Adrenal gland (tissue), 5 donors: ENCODE measurements around the gene TGIF1.

Experiments
- POLR2A ChIP-seq, 2 donors: fragments of 450-650 bp; IDR thresholded peaks; one replicate each; pipeline ENCODE4 v1.6.1; 2017; ENCODE audit warnings: antibody characterized with exemption in 2 of 2, mild to moderate bottlenecking in 2 of 2, moderate library complexity in 1 of 2
- TF ChIP-seq, protein P1 (sequence below), 6 experiments: fragments of 450-650 bp in 4 of 6; fragments of 200-600 bp in 2 of 6; sonication (generic) in 1 of 6; IDR thresholded peaks; 1 replicate in 5 of 6; 2 replicates in 1 of 6; pipeline versions ENCODE4 v1.5.1 to v1.8.0; 2016 to 2021; ENCODE audit warnings: antibody characterized with exemption in 6 of 6, mild to moderate bottlenecking in 2 of 6, moderate library complexity in 1 of 6
- donor health status: DM: no; HTN: no; CAD: no.

DNA sequence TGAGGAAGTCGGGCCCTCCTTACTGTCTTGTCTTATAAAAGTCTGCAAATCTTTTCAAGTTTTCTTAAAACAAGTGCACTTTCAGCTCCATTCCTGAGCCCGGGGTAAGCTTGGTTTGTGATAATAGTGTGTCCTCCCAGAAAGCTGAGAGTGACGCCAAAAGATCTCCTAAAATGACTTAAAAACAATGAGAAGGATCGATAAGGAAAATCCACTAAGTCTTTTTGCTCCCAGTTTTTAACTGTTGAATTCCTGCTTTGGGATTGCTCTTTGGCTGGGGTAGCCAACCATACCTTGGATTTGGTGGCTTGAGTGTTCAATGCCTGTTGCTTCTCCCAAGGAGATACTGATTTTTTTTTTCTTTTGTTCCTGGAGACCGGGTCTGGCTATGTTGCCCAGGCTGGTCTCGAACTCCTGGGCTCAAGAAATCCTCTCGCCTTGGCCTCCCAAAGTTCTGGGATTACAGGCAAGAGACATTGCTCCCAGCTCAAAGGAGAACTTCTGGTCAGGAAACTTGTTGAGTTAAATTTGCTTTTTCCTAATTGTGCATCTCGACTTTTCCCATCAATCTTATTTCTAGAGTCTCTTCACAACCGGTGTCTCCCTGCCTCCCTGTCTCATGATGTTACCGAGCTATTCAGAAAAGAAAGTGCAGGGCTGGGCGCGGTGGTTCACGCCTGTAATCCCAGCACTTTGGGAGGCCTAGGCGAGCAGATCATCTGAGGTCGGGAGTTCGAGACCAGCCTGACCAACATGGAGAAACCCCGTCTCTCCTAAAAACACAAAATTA lies 3.0 kb downstream of the TGIF1 start:
- TF ChIP-seq, protein P1, sequence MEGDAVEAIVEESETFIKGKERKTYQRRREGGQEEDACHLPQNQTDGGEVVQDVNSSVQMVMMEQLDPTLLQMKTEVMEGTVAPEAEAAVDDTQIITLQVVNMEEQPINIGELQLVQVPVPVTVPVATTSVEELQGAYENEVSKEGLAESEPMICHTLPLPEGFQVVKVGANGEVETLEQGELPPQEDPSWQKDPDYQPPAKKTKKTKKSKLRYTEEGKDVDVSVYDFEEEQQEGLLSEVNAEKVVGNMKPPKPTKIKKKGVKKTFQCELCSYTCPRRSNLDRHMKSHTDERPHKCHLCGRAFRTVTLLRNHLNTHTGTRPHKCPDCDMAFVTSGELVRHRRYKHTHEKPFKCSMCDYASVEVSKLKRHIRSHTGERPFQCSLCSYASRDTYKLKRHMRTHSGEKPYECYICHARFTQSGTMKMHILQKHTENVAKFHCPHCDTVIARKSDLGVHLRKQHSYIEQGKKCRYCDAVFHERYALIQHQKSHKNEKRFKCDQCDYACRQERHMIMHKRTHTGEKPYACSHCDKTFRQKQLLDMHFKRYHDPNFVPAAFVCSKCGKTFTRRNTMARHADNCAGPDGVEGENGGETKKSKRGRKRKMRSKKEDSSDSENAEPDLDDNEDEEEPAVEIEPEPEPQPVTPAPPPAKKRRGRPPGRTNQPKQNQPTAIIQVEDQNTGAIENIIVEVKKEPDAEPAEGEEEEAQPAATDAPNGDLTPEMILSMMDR (IDR thresholded peaks at IDR 0.05), result no peak
- no peak for TF ChIP-seq POLR2A (IDR thresholded peaks at IDR 0.05)
